ENCODE results near the gene RAC3. TPM values are rescaled to one million over a fixed set of nuclear protein-coding genes. Genes with fewer than 3 reads are reported as not detected.

RAC3 gene
- total RNA-seq, 4 donors from 2014 or later: 11.8 to 23.8 (median 14.4) TPM

DNA sequence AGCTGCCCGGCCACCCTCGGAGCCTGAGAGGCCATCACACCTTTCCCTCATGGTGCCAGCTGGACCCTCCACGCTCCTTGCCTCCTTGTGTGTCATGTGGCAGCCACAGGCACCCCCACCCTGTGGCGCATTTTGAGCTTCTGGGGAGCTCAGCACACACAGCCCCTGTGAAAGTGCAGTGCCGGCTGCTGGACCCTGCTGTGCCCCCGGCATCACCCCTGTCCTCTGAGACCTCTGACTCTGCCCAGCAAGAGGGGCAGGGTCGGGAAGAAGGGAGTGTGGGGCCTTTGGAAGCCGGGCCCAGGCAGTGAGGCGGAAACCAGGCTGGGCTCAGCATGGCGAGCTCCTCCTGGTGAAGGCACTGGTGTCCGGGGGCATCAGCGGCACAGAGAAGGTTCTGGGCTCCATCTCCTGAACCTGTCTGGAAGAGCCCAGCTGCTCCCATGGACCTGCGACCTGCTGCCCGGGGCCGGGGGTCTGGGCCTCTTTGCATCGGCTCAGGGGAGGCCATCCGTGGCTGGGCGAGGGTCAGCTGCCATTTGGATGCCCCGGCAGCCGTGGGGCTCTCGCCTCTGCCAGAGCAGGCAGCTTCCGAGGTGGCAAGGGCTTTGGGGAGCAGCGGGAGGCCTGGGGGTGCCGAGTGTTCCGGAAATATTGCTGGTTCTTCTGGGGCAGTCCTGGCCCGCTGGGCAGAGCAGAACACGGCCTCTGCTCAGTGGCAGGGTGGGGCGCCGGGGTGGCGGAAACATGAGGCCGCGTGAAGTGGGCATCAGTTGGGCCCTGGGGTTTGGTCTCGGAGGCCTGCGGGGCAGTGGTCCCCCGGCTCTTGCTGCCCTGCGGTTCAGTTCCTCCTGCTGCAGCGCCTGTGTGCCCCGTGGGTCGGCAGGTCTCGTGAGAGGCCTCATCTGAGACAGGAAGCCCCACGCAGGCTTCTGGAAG is 26.7 kb upstream of the RAC3 start:
- WGBS, 2 donors: 87 to 95% methylated on average over 14 to 32 of the region's 41 CpGs
- TF ChIP-seq POLR2A (IDR thresholded peaks at IDR 0.05): no peak
- TF ChIP-seq CTCF (IDR thresholded peaks at IDR 0.05): no peak
- Histone ChIP-seq H3K36me3 (no peaks in the 10 kb centered on the region), H3K4me1 (peaks cover under 1 to 15% of the 10 kb centered on the region in 2 donors), H3K27me3 (no peaks in the 10 kb centered on the region), H3K27ac (no peak overlapping the region), H3K9me3 (no peaks in the 10 kb centered on the region), H3K4me3 (replicated peaks in 1 of 3) (no peak overlapping the region)
- intact Hi-C loops (cut with DNase I): no loop called here
- no peak for DNase-seq

DNA sequence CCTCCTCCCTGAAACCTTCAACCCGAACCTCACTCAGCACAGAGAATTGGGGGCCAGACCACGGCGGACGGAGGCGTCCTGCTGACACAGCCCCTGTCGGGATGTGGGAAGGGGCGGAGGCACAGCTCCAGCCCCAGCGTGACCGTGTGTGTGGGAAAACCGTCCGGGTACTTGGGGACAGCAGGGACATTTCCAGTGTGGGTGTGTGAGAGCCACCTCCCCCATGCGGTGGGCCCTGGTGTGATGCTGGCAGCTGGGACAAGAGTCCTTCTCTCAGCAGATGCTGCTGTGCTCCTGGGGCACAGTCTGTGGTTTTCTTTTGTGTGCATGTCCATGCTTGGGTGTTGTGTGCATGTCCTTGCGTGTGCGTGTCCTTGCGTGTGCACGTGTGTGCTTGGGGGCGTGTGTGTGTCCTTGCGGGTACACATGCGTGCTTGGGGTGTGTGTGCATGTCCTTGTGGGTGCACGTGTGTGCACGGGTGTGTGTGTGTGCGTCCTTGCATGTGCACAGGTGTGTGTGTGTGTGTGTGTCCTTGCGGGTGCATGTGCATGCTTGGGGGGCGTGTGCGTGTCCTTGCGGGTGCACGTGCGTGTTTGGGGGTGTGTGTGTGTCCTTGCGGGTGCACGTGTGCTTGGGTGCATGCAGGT is 25.7 kb upstream of the RAC3 start:
- no peak for TF ChIP-seq CTCF (IDR thresholded peaks at IDR 0.05)
- TF ChIP-seq POLR2A (IDR thresholded peaks at IDR 0.05): no peak
- Histone ChIP-seq H3K4me3 (replicated peaks in 1 of 3) (no peak overlapping the region), H3K27ac (no peak overlapping the region), H3K4me1 (peaks cover 0 to 13% of the 10 kb centered on the region in 2 donors), H3K9me3 (no peaks in the 10 kb centered on the region), H3K27me3 (no peaks in the 10 kb centered on the region), H3K36me3 (no peaks in the 10 kb centered on the region)
- intact Hi-C loops (cut with DNase I): no loop called here
- DNase-seq: no peak
- WGBS, 2 donors: 91 to 92% methylated on average over 29 to 30 of the region's 30 CpGs

GRCh38 chr17:82006468-82007227 is 24.8 kb upstream of the RAC3 start:
- WGBS, 2 donors: 83 to 86% methylated on average over 12 to 22 of the region's 24 CpGs
- DNase-seq: no peak
- intact Hi-C loops (cut with DNase I): no loop called here
- no peak overlapping the region for H3K27ac ChIP-seq
- peaks cover 0 to 13% of the 10 kb centered on the region in 2 donors for H3K4me1 ChIP-seq
- no peak overlapping the region for H3K4me3 ChIP-seq (replicated peaks in 1 of 3)
- H3K36me3 ChIP-seq: no peaks in the 10 kb centered on the region
- no peaks in the 10 kb centered on the region for H3K27me3 ChIP-seq
- TF ChIP-seq POLR2A (IDR thresholded peaks at IDR 0.05): no peak
- no peak for TF ChIP-seq CTCF (IDR thresholded peaks at IDR 0.05)
- no peaks in the 10 kb centered on the region for H3K9me3 ChIP-seq

- 88 to 92% methylated on average over 2 to 3 of the region's 6 CpGs for WGBS, 2 donors
- no peaks in the 10 kb centered on the region for H3K27me3 ChIP-seq
- no peak overlapping the region for H3K4me3 ChIP-seq (replicated peaks in 1 of 3)
- peaks cover 0 to 13% of the 10 kb centered on the region in 2 donors for H3K4me1 ChIP-seq
- H3K27ac ChIP-seq: no peak overlapping the region
- no peak for DNase-seq
- TF ChIP-seq CTCF (IDR thresholded peaks at IDR 0.05) (no peak), POLR2A (IDR thresholded peaks at IDR 0.05) (no peak)
- H3K9me3 ChIP-seq: no peaks in the 10 kb centered on the region
- intact Hi-C loops (cut with DNase I): no loop called here
- H3K36me3 ChIP-seq: no peaks in the 10 kb centered on the region
Measured at GRCh38 chr17:82007228-82007494, 24.3 kb upstream of the RAC3 start.
